Tongue (tissue), 2 donors: ENCODE results near the gene ALDH1L2. TPM values are rescaled to one million over a fixed set of nuclear protein-coding genes. Genes with fewer than 3 reads are reported as not detected.
"Not testable (repeated sequence)": the region's sequence is repeated elsewhere in the genome, so short reads cannot be mapped to it uniquely, and the experiment has no call there.

Experiments
- DNase-seq: peaks from one replicate; pipeline ENCODE4 v3.0.0-alpha.2; 2015
- total RNA-seq: library from RNA; depleted of rRNA; stranded (reverse); fragments of >200 nt; gene quantifications from one replicate; pipeline ENCODE4 v1.2.3, GENCODE V29; 2014

ALDH1L2 gene
- total RNA-seq, result 11.9 TPM

GRCh38 chr12:105084251-105085250, at the start of gene ALDH1L2:
Gene ALDH1L2 (minus strand): TSS chr12:105084458. CDS start chr12:105084436, 22 bp downstream.
- peak; percentile 75 for DNase-seq

GRCh38 chr12:105120551-105120950, 36.3 kb upstream of the ALDH1L2 start:
- no peak for DNase-seq

GRCh38 chr12:105116969-105117368, 32.7 kb upstream of the ALDH1L2 start:
- no peak for DNase-seq

GRCh38 chr12:105113094-105113493, 28.8 kb upstream of the ALDH1L2 start:
- DNase-seq, result no peak

GRCh38 chr12:105110851-105111250, 26.6 kb upstream of the ALDH1L2 start:
- no peak for DNase-seq

- DNase-seq, result no peak
Observed at GRCh38 chr12:105109465-105110212, 25.4 kb upstream of the ALDH1L2 start.

GRCh38 chr12:105107494-105108371, 23.5 kb upstream of the ALDH1L2 start, which contains the start of gene WASHC4:
Gene WASHC4 (plus strand): TSS chr12:105107731. CDS start chr12:105107801, 70 bp downstream.
- DNase-seq, result peak; percentile 97

- no peak for DNase-seq
Observed at GRCh38 chr12:105107171-105107493, 22.9 kb upstream of the ALDH1L2 start.

GRCh38 chr12:105106621-105107020, 22.4 kb upstream of the ALDH1L2 start:
- peak; percentile 24 for DNase-seq

- no peak for DNase-seq
Observed at GRCh38 chr12:105104762-105105161, 20.5 kb upstream of the ALDH1L2 start.

- no peak for DNase-seq
Observed at GRCh38 chr12:105102673-105103072, 18.4 kb upstream of the ALDH1L2 start.

- DNase-seq, result peak; percentile 12
Observed at GRCh38 chr12:105100998-105101397, 16.7 kb upstream of the ALDH1L2 start.

- peak; percentile 11 for DNase-seq
Observed at GRCh38 chr12:105100207-105100985, 16.1 kb upstream of the ALDH1L2 start.

- DNase-seq, result no peak
Observed at GRCh38 chr12:105099356-105099755, 15.1 kb upstream of the ALDH1L2 start.

GRCh38 chr12:105095338-105095737, 11.1 kb upstream of the ALDH1L2 start:
- DNase-seq, result not testable (repeated sequence)

GRCh38 chr12:105092336-105092735, 8.1 kb upstream of the ALDH1L2 start:
- DNase-seq, result no peak

GRCh38 chr12:105091476-105092206, 7.4 kb upstream of the ALDH1L2 start:
- DNase-seq, result no peak

- DNase-seq, result no peak
Observed at GRCh38 chr12:105090361-105090760, 6.1 kb upstream of the ALDH1L2 start.

GRCh38 chr12:105089817-105090216, 5.6 kb upstream of the ALDH1L2 start:
- DNase-seq, result no peak

- DNase-seq, result no peak
Observed at GRCh38 chr12:105085501-105085900, 1.2 kb upstream of the ALDH1L2 start.
